Liver (tissue), 3 donors: ENCODE data around the gene PGM5.

Experiments
- CTCF ChIP-seq: fragments of 150-350 bp; IDR thresholded peaks from 2 replicates; pipeline ENCODE4 v1.5.1; 2017; ENCODE audit warnings: improper control_type of control experiment, low read depth, low read length; ENCODE audit not compliant: missing input control
- EGR1 ChIP-seq, 2 donors: IDR thresholded peaks; 2 replicates each; pipeline ENCODE4 v1.6.1; 2016 to 2018; ENCODE audit warnings: antibody characterized with exemption in 2 of 2, low read depth in 2 of 2
- FOXA1 ChIP-seq: IDR thresholded peaks from 2 replicates; pipeline ENCODE4 v1.6.1; 2016; ENCODE audit warnings: antibody characterized with exemption
- GABPA ChIP-seq, 2 donors: IDR thresholded peaks in 1 of 2; conservative IDR thresholded peaks in 1 of 2; 2 replicates each; pipeline ENCODE4 v1.6.1; 2016; ENCODE audit warnings: antibody characterized with exemption in 2 of 2, mild to moderate bottlenecking in 1 of 2, moderate library complexity in 1 of 2
- RAD21 ChIP-seq, 2 donors: IDR thresholded peaks; 2 replicates each; pipeline ENCODE4 v1.6.1; 2016; ENCODE audit warnings: antibody characterized with exemption in 2 of 2, mild to moderate bottlenecking in 2 of 2
- TF ChIP-seq, protein P1 (sequence below): IDR thresholded peaks from 2 replicates; pipeline ENCODE4 v1.6.1; 2016; ENCODE audit warnings: antibody characterized with exemption
- TF ChIP-seq, protein P2 (sequence below): IDR thresholded peaks from 2 replicates; pipeline ENCODE4 v1.6.1; 2016; ENCODE audit warnings: antibody characterized with exemption, mild to moderate bottlenecking
- donor health status: healthy.
- donor health status: healthy.

GRCh38 chr9:68507806-68508145, 151.4 kb downstream of the PGM5 start:
- TF ChIP-seq CTCF (no peak), RAD21 (IDR thresholded peaks at IDR 0.05) (no peak), GABPA (IDR thresholded peaks at IDR 0.05 in 1 of 2, conservative IDR thresholded peaks at IDR 0.05 in 1 of 2) (no peak), FOXA1 (no peak), EGR1 (IDR thresholded peaks at IDR 0.05; ENCODE audit: low read depth in 2 of 2) (no peak)
- TF ChIP-seq, protein P1, sequence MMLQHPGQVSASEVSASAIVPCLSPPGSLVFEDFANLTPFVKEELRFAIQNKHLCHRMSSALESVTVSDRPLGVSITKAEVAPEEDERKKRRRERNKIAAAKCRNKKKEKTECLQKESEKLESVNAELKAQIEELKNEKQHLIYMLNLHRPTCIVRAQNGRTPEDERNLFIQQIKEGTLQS, result no peak
- TF ChIP-seq, protein P2, sequence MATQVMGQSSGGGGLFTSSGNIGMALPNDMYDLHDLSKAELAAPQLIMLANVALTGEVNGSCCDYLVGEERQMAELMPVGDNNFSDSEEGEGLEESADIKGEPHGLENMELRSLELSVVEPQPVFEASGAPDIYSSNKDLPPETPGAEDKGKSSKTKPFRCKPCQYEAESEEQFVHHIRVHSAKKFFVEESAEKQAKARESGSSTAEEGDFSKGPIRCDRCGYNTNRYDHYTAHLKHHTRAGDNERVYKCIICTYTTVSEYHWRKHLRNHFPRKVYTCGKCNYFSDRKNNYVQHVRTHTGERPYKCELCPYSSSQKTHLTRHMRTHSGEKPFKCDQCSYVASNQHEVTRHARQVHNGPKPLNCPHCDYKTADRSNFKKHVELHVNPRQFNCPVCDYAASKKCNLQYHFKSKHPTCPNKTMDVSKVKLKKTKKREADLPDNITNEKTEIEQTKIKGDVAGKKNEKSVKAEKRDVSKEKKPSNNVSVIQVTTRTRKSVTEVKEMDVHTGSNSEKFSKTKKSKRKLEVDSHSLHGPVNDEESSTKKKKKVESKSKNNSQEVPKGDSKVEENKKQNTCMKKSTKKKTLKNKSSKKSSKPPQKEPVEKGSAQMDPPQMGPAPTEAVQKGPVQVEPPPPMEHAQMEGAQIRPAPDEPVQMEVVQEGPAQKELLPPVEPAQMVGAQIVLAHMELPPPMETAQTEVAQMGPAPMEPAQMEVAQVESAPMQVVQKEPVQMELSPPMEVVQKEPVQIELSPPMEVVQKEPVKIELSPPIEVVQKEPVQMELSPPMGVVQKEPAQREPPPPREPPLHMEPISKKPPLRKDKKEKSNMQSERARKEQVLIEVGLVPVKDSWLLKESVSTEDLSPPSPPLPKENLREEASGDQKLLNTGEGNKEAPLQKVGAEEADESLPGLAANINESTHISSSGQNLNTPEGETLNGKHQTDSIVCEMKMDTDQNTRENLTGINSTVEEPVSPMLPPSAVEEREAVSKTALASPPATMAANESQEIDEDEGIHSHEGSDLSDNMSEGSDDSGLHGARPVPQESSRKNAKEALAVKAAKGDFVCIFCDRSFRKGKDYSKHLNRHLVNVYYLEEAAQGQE, result no peak
